Uterus (tissue), 2 donors: Measurements from ENCODE around the gene MBD3L1.

Experiments used
- POLR2A ChIP-seq, 2 donors: fragments of 450-650 bp; IDR thresholded peaks; one replicate each; pipeline ENCODE4 v1.6.1; 2016; ENCODE audit warnings: antibody characterized with exemption in 2 of 2, mild to moderate bottlenecking in 1 of 2, moderate library complexity in 1 of 2
- TF ChIP-seq, protein P1 (sequence below), 4 experiments: fragments of 200-600 bp in 2 of 4; fragments of 450-650 bp in 2 of 4; sonication (generic) in 2 of 4; IDR thresholded peaks; one replicate each; pipeline ENCODE4 v1.5.1; 2016 to 2019; ENCODE audit warnings: antibody characterized with exemption in 4 of 4, mild to moderate bottlenecking in 2 of 4, moderate library complexity in 1 of 4

DNA sequence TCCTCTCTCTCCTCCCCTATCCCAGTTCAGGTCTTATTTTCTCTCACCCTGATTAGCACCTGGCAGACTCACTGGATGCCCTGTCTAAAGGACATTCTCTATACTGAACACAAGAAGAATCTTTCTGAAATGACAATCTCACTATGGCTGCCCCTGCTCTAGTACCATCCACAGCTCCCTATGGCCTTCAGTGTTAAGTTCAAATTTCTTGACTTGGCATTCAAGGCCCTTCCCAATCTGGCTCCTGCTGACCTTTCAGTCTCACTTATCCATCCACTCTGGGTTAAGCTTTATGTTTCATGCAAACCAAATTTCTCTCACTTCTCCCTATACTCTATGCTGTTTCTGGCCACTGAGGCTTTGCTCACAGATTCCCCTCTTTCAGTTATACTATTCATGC lies 34.2 kb downstream of the MBD3L1 start:
- TF ChIP-seq, protein P1, sequence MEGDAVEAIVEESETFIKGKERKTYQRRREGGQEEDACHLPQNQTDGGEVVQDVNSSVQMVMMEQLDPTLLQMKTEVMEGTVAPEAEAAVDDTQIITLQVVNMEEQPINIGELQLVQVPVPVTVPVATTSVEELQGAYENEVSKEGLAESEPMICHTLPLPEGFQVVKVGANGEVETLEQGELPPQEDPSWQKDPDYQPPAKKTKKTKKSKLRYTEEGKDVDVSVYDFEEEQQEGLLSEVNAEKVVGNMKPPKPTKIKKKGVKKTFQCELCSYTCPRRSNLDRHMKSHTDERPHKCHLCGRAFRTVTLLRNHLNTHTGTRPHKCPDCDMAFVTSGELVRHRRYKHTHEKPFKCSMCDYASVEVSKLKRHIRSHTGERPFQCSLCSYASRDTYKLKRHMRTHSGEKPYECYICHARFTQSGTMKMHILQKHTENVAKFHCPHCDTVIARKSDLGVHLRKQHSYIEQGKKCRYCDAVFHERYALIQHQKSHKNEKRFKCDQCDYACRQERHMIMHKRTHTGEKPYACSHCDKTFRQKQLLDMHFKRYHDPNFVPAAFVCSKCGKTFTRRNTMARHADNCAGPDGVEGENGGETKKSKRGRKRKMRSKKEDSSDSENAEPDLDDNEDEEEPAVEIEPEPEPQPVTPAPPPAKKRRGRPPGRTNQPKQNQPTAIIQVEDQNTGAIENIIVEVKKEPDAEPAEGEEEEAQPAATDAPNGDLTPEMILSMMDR (IDR thresholded peaks at IDR 0.05): no peak
- no peak for TF ChIP-seq POLR2A (IDR thresholded peaks at IDR 0.05)
